Stimulated activated memory B cell treated with anti-CD40 and anti-IgM and Interleukin-4, amounts not matched to agents 10 μg/mL and 1 μg/mL and 100 μg/mL, for 72 hours (primary cell): Measurements from ENCODE around the gene ZNF189.

Experiments used
- ATAC-seq: fragments of 150-1000 bp; cut with Tn5 transposase; 2 replicates; pipeline ENCODE4 v1.10.0; 2021
- H3K27ac Mint-ChIP-seq: one replicate; pipeline ENCODE4 v1.8.0; 2022; ENCODE audit warnings: mild to moderate bottlenecking, mixed read lengths
- H3K27me3 Mint-ChIP-seq: one replicate; pipeline ENCODE4 v1.8.0; 2022; ENCODE audit warnings: mixed read lengths
- H3K36me3 Mint-ChIP-seq: one replicate; pipeline ENCODE4 v1.8.0; 2022; ENCODE audit warnings: mixed read lengths
- H3K4me1 Mint-ChIP-seq: one replicate; pipeline ENCODE4 v1.8.0; 2022; ENCODE audit warnings: mixed read lengths
- H3K4me3 Mint-ChIP-seq: one replicate; pipeline ENCODE4 v1.8.0; 2022; ENCODE audit warnings: mild to moderate bottlenecking, moderate library complexity, mixed read lengths
- H3K9me3 Mint-ChIP-seq: one replicate; pipeline ENCODE4 v1.8.0; 2022; ENCODE audit warnings: mixed read lengths

ZNF189 gene

DNA sequence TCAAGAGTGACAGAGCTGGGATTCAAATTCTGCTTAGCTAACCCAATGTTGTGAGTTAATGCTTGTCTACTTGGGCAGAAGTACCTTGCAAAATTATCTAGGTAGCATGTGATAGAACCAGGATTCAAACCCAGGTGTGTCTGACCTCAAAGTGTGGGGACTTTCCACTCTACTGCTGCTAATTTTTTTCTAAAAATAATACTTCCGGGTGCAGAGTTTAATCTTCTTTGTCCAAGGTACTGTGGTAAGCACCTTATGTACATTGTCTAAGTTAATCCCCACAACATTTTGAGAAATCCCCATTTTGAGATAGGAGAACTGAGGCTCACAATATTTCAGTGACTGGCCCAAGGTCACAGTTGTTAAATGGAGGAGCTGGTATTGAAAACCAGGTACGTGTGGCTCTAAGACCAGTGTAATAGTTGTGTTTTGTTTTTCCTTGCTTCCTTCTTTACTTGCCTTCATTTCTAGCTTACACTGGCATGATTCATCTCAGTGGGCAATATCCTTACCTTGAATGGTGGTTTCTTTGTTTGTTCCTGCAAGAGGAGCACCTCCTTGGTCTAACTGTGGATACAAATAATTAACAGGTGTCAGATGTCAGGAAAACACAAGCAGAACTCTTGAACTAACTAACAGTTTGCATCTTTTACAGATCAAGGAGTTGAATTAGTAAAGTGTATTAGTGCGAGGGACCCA is 29.5 kb downstream of the ZNF189 start:
- Mint-ChIP-seq H3K27ac (peak overlapping the region; percentile 49), H3K36me3 (no peaks in the 10 kb centered on the region), H3K4me1 (peaks cover 9% of the 10 kb centered on the region), H3K9me3 (peaks cover 4% of the 10 kb centered on the region), H3K4me3 (no peak overlapping the region), H3K27me3 (no peaks in the 10 kb centered on the region)
- peak; percentile 63 for ATAC-seq

DNA sequence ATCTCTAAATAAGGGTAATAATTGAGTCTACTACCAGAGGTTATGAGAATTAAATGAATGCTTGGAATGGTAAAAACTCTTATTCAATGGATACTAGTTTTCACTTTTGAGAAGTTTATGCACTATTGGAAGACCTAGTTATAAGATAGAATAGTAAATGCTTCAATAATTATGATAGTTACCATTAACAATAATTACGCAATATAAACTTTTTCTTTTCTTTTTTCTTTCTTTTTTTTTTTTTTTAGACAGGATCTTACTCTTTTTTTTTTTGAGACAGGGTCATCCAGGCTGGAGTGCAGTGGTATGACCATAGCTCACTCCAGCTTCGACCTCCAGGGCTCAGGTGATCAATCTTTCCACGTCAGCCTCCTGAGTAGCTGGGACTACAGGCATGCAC is 30.3 kb downstream of the ZNF189 start:
- no peaks in the 10 kb centered on the region for H3K27me3 Mint-ChIP-seq
- ATAC-seq = no peak
- H3K36me3 Mint-ChIP-seq = no peaks in the 10 kb centered on the region
- H3K27ac Mint-ChIP-seq = no peak overlapping the region
- no peak overlapping the region for H3K4me3 Mint-ChIP-seq
- H3K9me3 Mint-ChIP-seq = no peaks in the 10 kb centered on the region
- peaks cover 9% of the 10 kb centered on the region for H3K4me1 Mint-ChIP-seq

DNA sequence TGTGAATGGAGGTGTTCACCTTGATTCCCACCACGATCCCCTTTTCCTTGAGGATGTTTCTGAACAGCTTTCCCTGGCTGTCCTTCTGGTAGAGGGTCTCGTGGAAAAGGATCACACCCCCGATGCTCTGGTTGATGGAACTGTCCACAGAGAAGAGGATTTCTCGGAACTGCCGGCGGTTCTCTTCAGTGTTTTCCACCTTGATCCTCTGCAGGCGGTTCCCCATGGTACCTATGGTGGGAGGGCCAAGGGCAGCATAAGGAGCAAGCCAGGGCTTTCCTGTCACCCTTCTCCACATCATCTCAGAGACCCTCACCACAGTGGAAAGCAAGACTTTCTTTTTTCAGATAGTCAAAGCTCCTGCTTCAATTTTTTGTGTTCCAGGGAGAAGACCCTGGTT is 31.1 kb downstream of the ZNF189 start:
- peaks cover 11% of the 10 kb centered on the region for H3K4me1 Mint-ChIP-seq
- ATAC-seq = no peak
- no peaks in the 10 kb centered on the region for H3K9me3 Mint-ChIP-seq
- no peaks in the 10 kb centered on the region for H3K27me3 Mint-ChIP-seq
- no peak overlapping the region for H3K27ac Mint-ChIP-seq
- no peak overlapping the region for H3K4me3 Mint-ChIP-seq
- H3K36me3 Mint-ChIP-seq = no peaks in the 10 kb centered on the region

DNA sequence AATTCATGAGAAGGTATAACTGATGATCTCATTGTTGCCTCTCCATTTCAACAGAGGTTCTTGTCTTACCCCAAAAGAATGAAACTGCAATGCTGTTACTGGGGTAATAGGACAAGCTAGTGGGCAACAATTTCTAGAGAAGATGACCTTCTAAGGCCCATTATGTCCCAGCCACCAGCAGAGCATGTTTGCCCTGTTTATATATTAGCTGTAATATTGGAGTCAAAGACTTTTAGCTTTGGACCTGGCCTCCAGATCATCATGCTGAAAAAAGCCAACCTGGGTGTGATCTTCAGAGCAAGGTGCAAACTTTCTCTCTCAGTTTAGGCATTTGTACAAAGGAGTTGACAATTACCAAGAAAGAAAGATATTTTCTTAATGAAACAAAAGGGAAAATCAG is 33.5 kb downstream of the ZNF189 start:
- ATAC-seq = no peak
- no peaks in the 10 kb centered on the region for H3K9me3 Mint-ChIP-seq
- no peaks in the 10 kb centered on the region for H3K36me3 Mint-ChIP-seq
- peaks cover 17% of the 10 kb centered on the region for H3K4me1 Mint-ChIP-seq
- peaks cover 3% of the 10 kb centered on the region for H3K27me3 Mint-ChIP-seq
- no peak overlapping the region for H3K27ac Mint-ChIP-seq
- H3K4me3 Mint-ChIP-seq = no peak overlapping the region

DNA sequence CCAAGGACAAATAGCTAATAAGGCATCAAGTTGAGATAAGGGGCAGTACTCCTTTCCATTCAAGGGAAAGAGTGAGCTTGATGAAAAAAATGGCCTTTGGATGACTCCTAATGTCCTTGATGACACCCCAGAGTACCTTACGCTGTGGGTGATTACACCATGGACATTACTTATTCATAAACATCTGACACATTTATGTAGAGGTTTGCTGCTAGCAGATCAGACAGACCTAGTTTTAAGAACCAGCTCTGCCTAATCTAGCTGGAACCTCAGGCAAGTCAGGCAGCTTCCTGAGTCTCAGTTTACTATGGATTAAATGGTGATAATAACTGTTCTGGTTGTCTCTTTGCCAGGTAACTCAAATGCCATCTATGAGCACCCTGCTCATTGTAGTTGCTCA is 34.1 kb downstream of the ZNF189 start:
- peaks cover 8% of the 10 kb centered on the region for H3K27me3 Mint-ChIP-seq
- no peaks in the 10 kb centered on the region for H3K36me3 Mint-ChIP-seq
- no peak for ATAC-seq
- H3K9me3 Mint-ChIP-seq = no peaks in the 10 kb centered on the region
- no peak overlapping the region for H3K4me3 Mint-ChIP-seq
- peaks cover 16% of the 10 kb centered on the region for H3K4me1 Mint-ChIP-seq
- H3K27ac Mint-ChIP-seq = no peak overlapping the region

DNA sequence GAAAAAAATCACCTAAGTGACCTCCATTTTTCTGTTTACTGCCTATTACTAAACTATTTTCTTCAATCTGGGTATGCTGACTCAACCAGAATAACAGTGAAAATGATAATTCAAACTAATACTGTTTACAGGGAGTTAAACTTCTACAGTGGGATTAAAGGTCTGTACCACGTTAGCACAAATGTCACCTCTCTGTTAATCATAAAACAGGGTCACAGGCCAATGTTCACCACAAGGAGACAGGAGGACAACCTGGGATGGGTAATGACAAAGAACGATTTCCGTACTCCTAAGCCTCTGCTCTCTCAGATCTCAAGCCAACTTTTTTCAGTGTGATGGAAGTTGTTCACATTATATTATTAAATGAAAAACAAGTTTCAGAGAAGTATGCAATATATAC is 34.6 kb downstream of the ZNF189 start:
- H3K36me3 Mint-ChIP-seq = no peaks in the 10 kb centered on the region
- no peak for ATAC-seq
- no peak overlapping the region for H3K27ac Mint-ChIP-seq
- peaks cover 9% of the 10 kb centered on the region for H3K27me3 Mint-ChIP-seq
- H3K9me3 Mint-ChIP-seq = no peaks in the 10 kb centered on the region
- H3K4me3 Mint-ChIP-seq = no peak overlapping the region
- peaks cover 11% of the 10 kb centered on the region for H3K4me1 Mint-ChIP-seq

DNA sequence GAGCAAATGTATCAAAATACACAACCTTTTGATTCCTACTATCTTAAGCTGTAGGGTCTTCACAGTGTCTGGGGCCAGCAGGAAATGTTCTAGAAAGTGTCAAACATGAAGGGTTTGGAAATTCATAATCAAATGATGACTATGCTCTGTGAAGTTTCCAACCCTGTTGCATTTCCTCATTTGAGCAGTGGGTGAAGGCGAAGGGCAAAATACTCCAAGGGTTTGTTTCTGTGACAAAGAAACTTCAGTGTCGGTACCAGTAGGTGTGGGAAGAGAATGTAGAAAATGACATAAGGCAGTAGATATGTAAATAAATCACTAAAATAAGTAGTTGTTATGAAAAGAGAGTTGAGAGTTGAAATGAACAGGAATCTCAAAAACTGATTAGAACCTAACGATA is 36.3 kb downstream of the ZNF189 start:
- Mint-ChIP-seq H3K9me3 (no peaks in the 10 kb centered on the region), H3K4me3 (no peak overlapping the region), H3K36me3 (no peaks in the 10 kb centered on the region), H3K27ac (no peak overlapping the region), H3K4me1 (peaks cover 8% of the 10 kb centered on the region), H3K27me3 (peaks cover 11% of the 10 kb centered on the region)
- peak; percentile 56 for ATAC-seq

DNA sequence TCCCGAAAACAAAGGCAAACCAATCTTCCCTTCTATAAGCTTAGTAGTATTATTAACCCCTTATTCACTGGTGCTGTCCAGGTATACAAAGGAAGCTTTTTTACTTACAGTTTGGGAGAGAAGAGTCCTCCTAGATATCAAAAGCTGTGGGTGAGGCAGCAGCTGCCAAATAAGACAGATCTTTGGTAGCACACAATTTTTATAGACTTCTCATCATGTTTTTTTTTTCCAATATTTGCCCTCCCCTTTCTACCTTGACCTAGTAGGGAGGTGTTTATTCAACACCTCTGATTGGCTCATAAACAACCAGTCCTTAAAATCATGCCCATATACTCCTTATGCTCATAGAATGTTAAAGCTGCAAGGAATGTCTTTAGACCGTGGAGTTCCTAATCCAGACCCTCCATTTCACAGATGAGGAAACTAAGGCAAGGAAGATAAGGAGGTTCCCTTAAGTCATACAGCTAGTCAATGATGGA is 37.0 kb downstream of the ZNF189 start, which contains the start of gene ALDOB:
Gene ALDOB (minus strand): TSS at position 174 of the 479 bp plus-strand sequence. CDS start 4,887 bp downstream, outside the sequence.
- H3K4me1 Mint-ChIP-seq = peaks cover 8% of the 10 kb centered on the region
- H3K4me3 Mint-ChIP-seq = no peak within 1 kb of the TSS
- no peak within 1 kb of the TSS for H3K27ac Mint-ChIP-seq
- H3K9me3 Mint-ChIP-seq = no peaks in the 10 kb centered on the region
- no peaks in the 10 kb centered on the region for H3K36me3 Mint-ChIP-seq
- peaks cover 17% of the 10 kb centered on the region for H3K27me3 Mint-ChIP-seq
- ATAC-seq = no peak

DNA sequence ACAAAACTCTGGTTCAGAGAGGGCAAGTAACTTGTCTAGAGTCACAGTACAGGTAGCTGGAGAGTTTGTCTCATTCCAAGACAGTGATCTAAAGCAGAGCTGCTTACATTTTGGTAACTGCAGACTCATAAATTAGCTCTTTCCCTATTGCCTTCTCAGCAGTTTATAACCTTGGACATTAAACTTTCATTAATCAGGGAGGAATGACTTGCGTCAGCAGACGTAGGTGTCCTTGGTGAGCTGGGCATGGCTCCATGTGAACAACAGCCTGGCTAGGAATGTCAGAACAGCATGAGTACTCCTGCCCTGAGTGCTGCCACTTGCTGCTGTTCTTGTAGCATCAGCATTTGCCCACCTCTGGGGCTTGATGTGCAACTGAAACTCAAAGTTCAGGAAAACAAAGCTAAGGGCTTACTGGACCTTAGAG is 39.2 kb downstream of the ZNF189 start:
- H3K4me1 Mint-ChIP-seq = peaks cover 8% of the 10 kb centered on the region
- ATAC-seq = no peak
- H3K36me3 Mint-ChIP-seq = no peaks in the 10 kb centered on the region
- peaks cover 31% of the 10 kb centered on the region for H3K27me3 Mint-ChIP-seq
- H3K9me3 Mint-ChIP-seq = no peaks in the 10 kb centered on the region
- no peak overlapping the region for H3K27ac Mint-ChIP-seq
- no peak overlapping the region for H3K4me3 Mint-ChIP-seq

DNA sequence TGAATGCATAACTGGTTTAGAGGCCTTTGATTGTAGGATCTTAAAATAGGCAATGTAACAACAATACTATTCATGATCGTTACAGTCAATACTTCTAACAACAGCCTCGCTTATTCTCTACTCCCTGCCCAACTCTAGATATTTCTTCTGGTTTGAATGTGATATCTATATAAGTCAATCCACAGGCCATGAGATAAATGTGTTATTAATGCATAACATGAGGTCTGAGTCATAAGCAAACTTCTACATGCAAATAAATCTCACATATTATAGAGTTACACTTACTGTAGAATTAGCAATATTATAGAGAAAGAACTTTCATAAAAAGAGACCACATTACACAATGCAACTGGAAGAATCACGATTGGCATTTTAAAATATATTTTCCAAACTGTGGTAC is 39.9 kb downstream of the ZNF189 start:
- Mint-ChIP-seq H3K4me1 (peaks cover 8% of the 10 kb centered on the region), H3K36me3 (no peaks in the 10 kb centered on the region), H3K27ac (no peak overlapping the region), H3K4me3 (no peak overlapping the region), H3K9me3 (no peaks in the 10 kb centered on the region), H3K27me3 (peaks cover 38% of the 10 kb centered on the region)
- ATAC-seq = no peak

DNA sequence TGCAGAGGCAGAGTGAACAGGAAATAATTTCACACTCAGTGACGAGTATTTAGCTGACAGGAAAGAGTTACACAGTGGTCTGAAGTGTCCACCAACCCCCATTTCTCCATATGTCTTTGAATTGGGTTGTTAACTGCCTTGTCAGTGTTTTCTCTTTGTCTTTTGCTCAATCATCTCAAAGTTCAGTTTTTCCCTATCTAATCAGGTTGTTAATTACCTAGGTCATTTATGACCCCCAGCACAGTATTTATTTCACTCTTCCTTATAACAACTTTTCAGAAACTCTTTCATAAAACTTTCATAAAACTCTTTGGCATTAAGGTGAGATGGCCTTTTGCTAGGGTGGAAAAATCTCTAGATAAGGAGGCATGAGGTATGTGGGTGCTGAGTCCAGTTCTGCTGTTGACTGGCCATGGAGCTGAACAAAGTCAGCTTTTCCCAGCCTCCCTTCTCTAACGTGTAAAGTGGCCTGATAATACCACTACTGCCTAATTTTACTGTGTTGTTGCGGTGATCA is 42.1 kb downstream of the ZNF189 start:
- no peak for ATAC-seq
- H3K27me3 Mint-ChIP-seq = peaks cover 54% of the 10 kb centered on the region
- H3K36me3 Mint-ChIP-seq = no peaks in the 10 kb centered on the region

DNA sequence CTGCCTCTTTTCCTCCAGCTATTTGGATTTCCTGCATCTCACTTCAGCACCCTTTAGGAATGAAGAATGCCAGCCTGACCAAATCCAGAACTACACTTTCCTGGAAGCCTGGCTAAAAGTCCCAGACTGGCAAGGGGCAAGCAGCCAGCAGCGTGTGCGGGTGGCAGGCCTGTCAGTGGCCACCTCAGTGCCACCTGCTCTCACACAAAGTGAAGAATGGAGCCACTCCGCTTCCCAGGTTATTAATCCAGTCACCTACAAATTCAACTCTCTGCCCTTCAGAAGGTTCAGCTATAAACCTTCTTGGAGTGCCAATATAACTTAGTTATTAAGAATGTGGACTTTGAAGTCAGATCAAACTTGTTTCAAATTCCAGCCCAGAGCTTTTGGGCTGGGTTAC is 43.7 kb downstream of the ZNF189 start:
- no peaks in the 10 kb centered on the region for H3K9me3 Mint-ChIP-seq
- H3K27me3 Mint-ChIP-seq = peaks cover 60% of the 10 kb centered on the region
- H3K4me1 Mint-ChIP-seq = no peaks in the 10 kb centered on the region
- no peak overlapping the region for H3K27ac Mint-ChIP-seq
- ATAC-seq = no peak
- H3K36me3 Mint-ChIP-seq = no peaks in the 10 kb centered on the region
- H3K4me3 Mint-ChIP-seq = no peak overlapping the region

More for the DNA sequence above, 42.1 kb downstream of the ZNF189 start:
- no peaks in the 10 kb centered on the region for H3K9me3 Mint-ChIP-seq
- H3K27ac Mint-ChIP-seq = no peak overlapping the region
- no peak overlapping the region for H3K4me3 Mint-ChIP-seq
- no peaks in the 10 kb centered on the region for H3K4me1 Mint-ChIP-seq

DNA sequence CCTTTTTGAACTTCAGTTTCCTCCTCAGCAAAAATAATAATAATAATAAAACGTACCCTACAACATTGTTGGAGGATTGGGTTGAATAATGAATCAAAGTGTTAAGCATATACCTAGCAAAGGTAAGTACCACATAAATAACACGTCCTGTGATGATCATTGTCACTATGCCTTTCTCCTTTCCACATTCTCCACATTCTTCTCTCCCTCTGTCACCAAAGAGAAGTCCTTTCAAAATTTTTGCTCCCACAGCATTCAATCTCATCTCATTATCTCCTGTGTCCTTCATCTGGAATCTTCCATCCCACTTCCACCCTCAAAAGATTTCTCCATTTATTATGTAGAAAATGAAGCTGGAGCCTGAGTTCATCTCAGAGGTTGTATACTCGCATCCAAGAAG is 44.1 kb downstream of the ZNF189 start:
- Mint-ChIP-seq H3K4me1 (no peaks in the 10 kb centered on the region), H3K27me3 (peaks cover 56% of the 10 kb centered on the region), H3K4me3 (no peak overlapping the region), H3K36me3 (no peaks in the 10 kb centered on the region), H3K9me3 (no peaks in the 10 kb centered on the region), H3K27ac (no peak overlapping the region)
- no peak for ATAC-seq

DNA sequence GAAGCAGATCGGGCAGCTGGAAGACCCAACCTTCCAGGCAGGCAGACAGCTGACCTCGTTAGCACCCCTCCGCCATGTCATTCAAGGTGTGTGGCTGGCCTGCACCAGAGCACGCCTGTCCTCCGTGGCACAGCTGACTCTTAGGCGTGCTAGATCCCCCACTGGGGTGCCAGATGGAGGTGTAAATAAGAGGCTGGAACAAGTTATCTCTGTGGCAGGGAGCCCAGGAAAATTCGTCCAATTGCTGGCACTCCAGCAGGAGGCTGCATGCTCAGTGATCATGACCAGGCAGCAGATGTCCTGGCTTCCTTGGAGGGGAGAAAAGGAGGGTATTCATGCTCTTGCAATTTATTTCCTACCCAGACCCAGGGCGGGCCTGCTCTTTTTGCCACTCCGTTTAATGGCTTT is 44.7 kb downstream of the ZNF189 start:
- H3K27ac Mint-ChIP-seq = no peak overlapping the region

DNA sequence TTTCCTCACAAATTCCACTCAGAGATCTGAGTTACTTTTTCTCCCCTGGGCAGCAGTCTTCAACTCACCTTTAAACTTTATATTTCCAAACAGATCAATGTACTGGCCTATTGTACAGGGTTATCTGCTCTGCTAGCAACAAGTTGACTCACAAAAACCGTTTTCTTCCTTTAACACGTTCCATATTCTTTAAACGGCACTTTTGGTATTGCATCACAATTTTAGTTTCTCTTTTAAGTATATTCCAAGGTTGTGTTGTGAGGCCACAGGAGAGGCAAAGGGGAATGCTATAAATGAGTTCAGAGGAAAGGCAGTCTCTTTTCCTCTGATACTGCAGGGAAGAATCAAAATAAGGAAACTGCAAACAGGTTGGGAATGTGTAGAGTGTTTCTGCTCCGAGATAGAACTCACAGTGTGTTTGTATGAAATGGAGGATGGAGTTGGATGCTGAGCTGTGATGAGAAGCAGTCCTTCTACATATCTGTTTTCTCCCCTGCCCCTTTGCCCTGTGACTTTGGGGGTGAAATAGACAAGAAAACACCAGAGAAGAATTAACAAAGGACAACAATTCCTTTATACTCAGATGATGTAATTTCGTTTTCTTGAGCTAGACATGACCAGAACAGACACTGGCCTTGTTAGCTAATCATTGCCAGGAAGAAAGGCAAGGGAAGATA is 46.8 kb downstream of the ZNF189 start:
- peaks cover 15% of the 10 kb centered on the region for H3K4me1 Mint-ChIP-seq
- no peak for ATAC-seq

More for the DNA sequence above, 44.7 kb downstream of the ZNF189 start:
- H3K36me3 Mint-ChIP-seq = no peaks in the 10 kb centered on the region
- no peak overlapping the region for H3K4me3 Mint-ChIP-seq
- H3K4me1 Mint-ChIP-seq = peaks cover 2% of the 10 kb centered on the region
- peaks cover 58% of the 10 kb centered on the region for H3K27me3 Mint-ChIP-seq
- no peaks in the 10 kb centered on the region for H3K9me3 Mint-ChIP-seq
- ATAC-seq = no peak

DNA sequence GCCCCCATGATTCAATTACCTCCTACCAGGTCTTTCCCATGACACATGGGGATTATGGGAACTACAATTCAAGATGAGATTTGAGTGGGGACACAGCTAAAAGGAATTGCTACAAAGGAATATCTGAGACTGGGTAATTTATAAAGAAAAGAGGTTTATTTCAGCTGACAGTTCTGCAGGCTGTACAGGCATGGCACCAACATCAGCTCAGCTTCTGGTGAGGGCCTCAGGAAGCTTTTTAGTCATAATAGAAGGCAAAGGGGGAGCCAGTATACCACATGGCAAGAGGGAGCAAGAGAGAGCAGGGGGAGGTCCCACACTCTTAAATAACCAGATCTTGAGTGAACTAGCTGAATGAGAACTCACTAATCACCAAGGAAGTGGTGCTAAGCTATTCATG is 48.1 kb downstream of the ZNF189 start:
- Mint-ChIP-seq H3K27ac (no peak overlapping the region), H3K4me1 (peaks cover 15% of the 10 kb centered on the region), H3K27me3 (peaks cover 54% of the 10 kb centered on the region), H3K36me3 (no peaks in the 10 kb centered on the region), H3K4me3 (no peak overlapping the region), H3K9me3 (peaks cover 2% of the 10 kb centered on the region)
- ATAC-seq = no peak

More for the DNA sequence above, 46.8 kb downstream of the ZNF189 start:
- Mint-ChIP-seq H3K4me3 (no peak overlapping the region), H3K27me3 (peaks cover 59% of the 10 kb centered on the region), H3K36me3 (no peaks in the 10 kb centered on the region), H3K27ac (no peak overlapping the region), H3K9me3 (no peaks in the 10 kb centered on the region)
